D721Med (cell line): ENCODE results near the gene PRPF8.

Source experiments
- DNase-seq: peaks from one replicate; pipeline ENCODE4 v3.0.0; 2011; ENCODE audit warnings: low spot score; ENCODE audit not compliant: insufficient read length
- FAIRE-seq: peaks from 2 replicates; lab custom pipeline; 2011; peaks lifted over from hg19 to GRCh38; lab: Jason Lieb, UNC
- TF ChIP-seq, protein P1 (sequence below): IDR thresholded peaks from 2 replicates; pipeline ENCODE4 v1.5.1; 2012; ENCODE audit warnings: mild to moderate bottlenecking, control low read depth; ENCODE audit not compliant: insufficient read depth; ENCODE audit errors: missing control alignments

Gene PRPF8

DNA sequence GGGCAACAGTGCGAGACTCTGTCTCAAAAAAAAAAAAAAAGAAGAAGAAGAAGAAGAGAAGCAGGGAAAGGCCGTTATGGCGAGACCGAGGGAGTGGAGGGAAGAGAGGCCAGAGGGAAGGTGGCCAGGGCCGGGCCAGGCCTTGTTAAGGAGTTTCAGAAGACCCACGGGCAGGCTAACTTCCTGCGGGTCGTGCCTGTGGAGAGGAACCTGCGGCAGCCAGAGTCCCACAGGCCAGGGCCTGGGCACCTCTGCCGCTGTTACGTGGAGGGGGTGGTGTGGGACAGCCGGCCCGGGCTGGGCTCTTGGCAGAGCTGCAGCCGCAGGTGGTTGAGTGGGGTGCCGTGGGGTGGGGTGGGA, 45.3 kb upstream of the PRPF8 start:
- DNase-seq (no peak), FAIRE-seq (no peak)
- TF ChIP-seq, protein P1, sequence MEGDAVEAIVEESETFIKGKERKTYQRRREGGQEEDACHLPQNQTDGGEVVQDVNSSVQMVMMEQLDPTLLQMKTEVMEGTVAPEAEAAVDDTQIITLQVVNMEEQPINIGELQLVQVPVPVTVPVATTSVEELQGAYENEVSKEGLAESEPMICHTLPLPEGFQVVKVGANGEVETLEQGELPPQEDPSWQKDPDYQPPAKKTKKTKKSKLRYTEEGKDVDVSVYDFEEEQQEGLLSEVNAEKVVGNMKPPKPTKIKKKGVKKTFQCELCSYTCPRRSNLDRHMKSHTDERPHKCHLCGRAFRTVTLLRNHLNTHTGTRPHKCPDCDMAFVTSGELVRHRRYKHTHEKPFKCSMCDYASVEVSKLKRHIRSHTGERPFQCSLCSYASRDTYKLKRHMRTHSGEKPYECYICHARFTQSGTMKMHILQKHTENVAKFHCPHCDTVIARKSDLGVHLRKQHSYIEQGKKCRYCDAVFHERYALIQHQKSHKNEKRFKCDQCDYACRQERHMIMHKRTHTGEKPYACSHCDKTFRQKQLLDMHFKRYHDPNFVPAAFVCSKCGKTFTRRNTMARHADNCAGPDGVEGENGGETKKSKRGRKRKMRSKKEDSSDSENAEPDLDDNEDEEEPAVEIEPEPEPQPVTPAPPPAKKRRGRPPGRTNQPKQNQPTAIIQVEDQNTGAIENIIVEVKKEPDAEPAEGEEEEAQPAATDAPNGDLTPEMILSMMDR, result no peak

DNA sequence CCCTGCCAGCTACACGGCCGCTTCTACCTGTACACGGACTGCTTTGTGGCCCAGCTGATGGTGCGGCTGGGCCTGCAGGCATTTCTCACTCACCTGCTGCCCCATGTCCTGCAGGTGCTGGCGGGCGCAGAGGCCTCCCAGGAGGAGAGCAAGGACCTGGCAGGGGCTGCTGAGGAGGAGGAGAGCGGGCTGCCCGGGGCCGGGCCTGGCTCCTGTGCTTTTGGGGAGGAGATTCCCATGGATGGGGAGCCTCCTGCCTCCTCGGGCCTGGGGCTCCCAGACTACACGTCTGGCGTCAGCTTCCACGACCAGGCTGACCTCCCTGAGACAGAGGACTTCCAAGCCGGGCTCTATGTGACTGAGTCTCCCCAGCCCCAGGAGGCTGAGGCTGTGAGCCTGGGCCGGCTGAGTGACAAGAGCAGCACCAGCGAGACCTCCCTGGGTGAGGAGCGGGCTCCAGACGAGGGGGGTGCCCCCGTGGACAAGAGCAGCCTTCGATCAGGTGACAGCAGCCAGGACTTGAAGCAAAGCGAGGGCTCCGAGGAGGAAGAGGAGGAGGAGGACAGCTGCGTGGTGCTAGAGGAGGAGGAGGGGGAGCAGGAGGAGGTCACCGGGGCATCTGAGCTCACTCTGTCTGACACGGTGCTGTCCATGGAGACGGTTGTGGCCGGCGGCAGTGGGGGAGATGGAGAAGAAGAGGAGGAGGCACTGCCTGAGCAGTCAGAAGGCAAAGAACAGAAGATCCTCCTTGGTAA, 43.4 kb upstream of the PRPF8 start:
- TF ChIP-seq, protein P1, result no peak
- no peak for DNase-seq
- FAIRE-seq, result no peak

DNA sequence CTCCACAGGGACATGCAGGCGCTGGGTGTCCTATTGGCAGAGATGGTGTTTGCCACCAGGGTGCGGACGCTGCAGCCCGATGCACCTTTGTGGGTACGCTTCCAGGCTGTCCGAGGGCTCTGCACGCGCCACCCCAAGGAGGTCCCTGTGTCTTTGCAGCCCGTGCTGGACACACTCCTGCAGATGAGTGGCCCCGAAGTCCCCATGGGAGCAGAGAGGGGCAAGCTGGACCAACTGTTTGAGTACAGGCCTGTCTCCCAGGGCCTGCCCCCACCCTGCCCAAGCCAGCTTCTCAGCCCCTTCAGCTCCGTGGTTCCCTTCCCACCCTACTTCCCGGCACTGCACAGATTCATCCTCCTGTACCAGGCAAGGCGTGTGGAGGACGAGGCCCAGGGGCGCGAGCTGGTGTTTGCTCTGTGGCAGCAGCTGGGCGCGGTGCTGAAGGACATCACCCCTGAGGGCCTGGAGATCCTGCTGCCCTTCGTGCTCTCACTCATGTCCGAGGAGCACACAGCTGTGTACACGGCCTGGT, 42.7 kb upstream of the PRPF8 start:
- DNase-seq (no peak), FAIRE-seq (no peak)
- TF ChIP-seq, protein P1, result no peak

DNA sequence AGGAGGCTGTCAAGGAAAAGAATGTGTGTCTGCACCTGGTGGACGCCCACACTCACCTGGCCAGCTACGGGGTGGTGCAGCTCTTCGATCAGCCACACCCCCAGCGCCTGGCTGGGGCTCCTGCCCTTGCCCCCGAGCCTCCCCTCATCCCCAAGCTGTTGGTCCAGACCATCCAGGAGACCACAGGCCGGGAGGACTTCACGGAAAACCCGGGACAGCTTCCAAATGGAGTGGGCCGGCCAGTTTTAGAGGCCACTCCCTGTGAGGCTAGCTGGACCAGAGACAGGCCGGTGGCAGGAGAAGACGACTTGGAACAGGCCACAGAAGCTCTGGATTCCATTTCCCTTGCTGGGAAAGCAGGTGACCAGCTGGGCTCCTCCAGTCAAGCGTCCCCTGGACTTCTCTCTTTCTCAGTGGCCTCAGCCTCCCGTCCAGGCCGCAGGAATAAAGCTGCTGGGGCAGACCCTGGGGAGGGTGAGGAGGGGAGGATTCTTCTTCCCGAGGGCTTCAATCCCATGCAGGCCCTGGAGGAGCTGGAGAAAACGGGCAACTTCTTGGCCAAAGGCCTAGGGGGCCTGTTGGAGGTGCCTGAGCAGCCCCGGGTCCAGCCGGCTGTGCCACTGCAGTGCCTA, 42.1 kb upstream of the PRPF8 start:
- FAIRE-seq (no peak), DNase-seq (no peak)
- TF ChIP-seq, protein P1, result no peak

DNA sequence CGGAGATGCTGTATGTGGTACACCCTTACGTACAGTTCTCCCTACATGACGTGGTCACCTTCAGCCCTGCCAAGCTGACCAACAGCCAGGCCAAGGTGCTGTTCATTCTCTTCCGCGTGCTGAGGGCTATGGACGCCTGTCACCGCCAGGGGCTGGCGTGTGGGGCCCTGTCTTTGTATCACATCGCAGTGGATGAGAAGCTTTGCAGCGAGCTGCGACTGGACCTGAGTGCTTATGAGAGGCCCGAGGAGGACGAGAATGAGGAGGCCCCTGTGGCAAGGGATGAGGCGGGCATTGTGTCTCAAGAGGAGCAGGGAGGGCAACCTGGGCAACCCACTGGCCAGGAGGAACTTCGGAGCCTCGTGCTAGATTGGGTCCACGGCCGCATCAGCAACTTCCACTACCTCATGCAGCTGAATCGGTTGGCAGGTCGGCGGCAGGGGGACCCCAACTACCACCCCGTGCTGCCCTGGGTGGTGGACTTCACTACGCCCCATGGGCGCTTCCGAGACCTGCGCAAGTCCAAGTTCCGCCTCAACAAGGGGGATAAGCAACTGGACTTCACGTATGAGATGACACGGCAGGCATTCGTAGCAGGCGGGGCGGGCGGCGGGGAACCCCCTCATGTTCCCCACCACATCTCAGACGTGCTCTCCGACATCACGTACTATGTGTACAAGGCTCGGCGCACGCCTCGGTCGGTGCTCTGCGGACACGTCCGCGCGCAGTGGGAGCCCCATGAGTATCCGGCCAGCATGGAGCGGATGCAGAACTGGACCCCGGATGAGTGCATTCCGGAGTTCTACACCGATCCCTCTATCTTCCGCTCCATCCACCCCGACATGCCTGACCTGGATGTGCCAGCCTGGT, 41.2 kb upstream of the PRPF8 start:
- no peak for FAIRE-seq
- TF ChIP-seq, protein P1, result no peak
- DNase-seq, result no peak

DNA sequence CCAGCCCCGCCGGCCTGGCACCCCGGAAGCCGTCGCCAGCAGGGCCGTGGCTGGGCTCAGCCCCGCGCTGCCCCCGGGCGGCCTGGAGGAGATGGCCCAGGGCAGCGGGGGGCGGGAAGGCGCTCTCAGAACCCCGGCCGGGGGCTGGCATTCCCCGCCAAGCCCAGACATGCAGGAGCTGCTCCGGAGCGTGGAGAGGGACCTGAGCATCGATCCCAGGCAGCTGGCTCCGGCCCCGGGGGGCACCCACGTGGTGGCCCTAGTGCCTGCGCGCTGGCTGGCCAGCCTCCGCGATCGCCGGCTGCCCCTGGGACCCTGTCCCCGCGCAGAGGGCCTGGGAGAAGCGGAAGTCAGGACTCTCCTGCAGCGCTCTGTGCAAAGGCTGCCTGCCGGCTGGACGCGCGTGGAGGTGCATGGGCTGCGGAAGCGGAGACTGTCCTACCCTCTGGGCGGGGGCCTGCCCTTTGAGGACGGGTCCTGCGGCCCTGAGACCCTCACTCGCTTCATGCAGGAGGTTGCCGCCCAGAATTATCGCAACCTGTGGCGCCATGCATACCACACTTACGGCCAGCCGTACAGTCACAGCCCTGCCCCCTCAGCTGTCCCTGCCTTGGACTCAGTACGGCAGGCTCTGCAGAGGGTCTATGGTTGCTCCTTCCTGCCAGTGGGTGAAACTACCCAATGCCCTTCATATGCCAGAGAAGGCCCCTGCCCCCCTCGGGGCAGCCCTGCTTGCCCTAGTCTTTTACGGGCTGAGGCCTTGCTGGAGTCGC, 40.4 kb upstream of the PRPF8 start:
- TF ChIP-seq, protein P1, result no peak
- FAIRE-seq (no peak), DNase-seq (no peak)
